Measurements from ENCODE around the gene STK16. TPM values are rescaled to one million over a fixed set of nuclear protein-coding genes. Genes with fewer than 3 reads are reported as not detected.

STK16 gene
- total RNA-seq, 2 donors from 2014 or later = 8.0 to 16.8 TPM

- no peaks in the 10 kb centered on the region for H3K27me3 ChIP-seq
- 53 to 72% methylated on average over 5 of the region's 5 CpGs for WGBS, 2 donors
- no peak for ATAC-seq
- H3K27ac ChIP-seq = no peak overlapping the region
- no peaks in the 10 kb centered on the region for H3K9me3 ChIP-seq
- no peaks in the 10 kb centered on the region for H3K36me3 ChIP-seq (replicated peaks in 1 of 2; ENCODE audit: insufficient read depth in 1 of 2, low read depth in 2 of 2)
- TF ChIP-seq CTCF (IDR thresholded peaks at IDR 0.05) (no peak), POLR2A (IDR thresholded peaks at IDR 0.05) (no peak)
- intact Hi-C loops (cut with DNase I) = no loop called here
- no peak for DNase-seq
- no peak overlapping the region for H3K4me3 ChIP-seq
- H3K4me1 ChIP-seq = no peaks in the 10 kb centered on the region
These were observed 16.0 kb downstream of the STK16 start for GRCh38 chr2:219261024-219261855.

GRCh38 chr2:219266232-219266631, 21.0 kb downstream of the STK16 start:
- no peaks in the 10 kb centered on the region for H3K9me3 ChIP-seq
- H3K4me1 ChIP-seq = peaks cover 9% of the 10 kb centered on the region
- ATAC-seq = no peak
- no peak for DNase-seq
- no peak overlapping the region for H3K27ac ChIP-seq
- no peaks in the 10 kb centered on the region for H3K27me3 ChIP-seq
- no peak overlapping the region for H3K4me3 ChIP-seq
- intact Hi-C loops (cut with DNase I) = no loop called here
- no peak for TF ChIP-seq CTCF (IDR thresholded peaks at IDR 0.05)
- TF ChIP-seq POLR2A (IDR thresholded peaks at IDR 0.05) = no peak
- no peaks in the 10 kb centered on the region for H3K36me3 ChIP-seq (replicated peaks in 1 of 2; ENCODE audit: insufficient read depth in 1 of 2, low read depth in 2 of 2)
- 80 to 100% methylated on average over 1 to 5 of the region's 5 CpGs for WGBS, 2 donors

- ATAC-seq (no peak), DNase-seq (no peak)
- Histone ChIP-seq H3K4me1 (peaks cover 9% of the 10 kb centered on the region), H3K36me3 (replicated peaks in 1 of 2; ENCODE audit: insufficient read depth in 1 of 2, low read depth in 2 of 2) (no peaks in the 10 kb centered on the region), H3K27ac (no peak overlapping the region), H3K27me3 (no peaks in the 10 kb centered on the region), H3K4me3 (no peak overlapping the region), H3K9me3 (no peaks in the 10 kb centered on the region)
- 90 to 95% methylated on average over 1 of the region's 1 CpG for WGBS, 2 donors
- TF ChIP-seq POLR2A (IDR thresholded peaks at IDR 0.05) (no peak), CTCF (IDR thresholded peaks at IDR 0.05) (no peak)
- intact Hi-C loops (cut with DNase I) = no loop called here
These were observed 21.6 kb downstream of the STK16 start for GRCh38 chr2:219266886-219267285.

GRCh38 chr2:219268294-219268693, 23.0 kb downstream of the STK16 start:
- H3K4me3 ChIP-seq = no peak overlapping the region
- ATAC-seq (no peak), DNase-seq (no peak)
- TF ChIP-seq CTCF (IDR thresholded peaks at IDR 0.05) (no peak), POLR2A (IDR thresholded peaks at IDR 0.05) (no peak)
- H3K27ac ChIP-seq = no peak overlapping the region
- 94 to 100% methylated on average over 1 to 2 of the region's 2 CpGs for WGBS, 2 donors
- no peaks in the 10 kb centered on the region for H3K27me3 ChIP-seq
- H3K4me1 ChIP-seq = peaks cover 9% of the 10 kb centered on the region
- intact Hi-C loops (cut with DNase I) = no loop called here
- no peaks in the 10 kb centered on the region for H3K9me3 ChIP-seq
- no peaks in the 10 kb centered on the region for H3K36me3 ChIP-seq (replicated peaks in 1 of 2; ENCODE audit: insufficient read depth in 1 of 2, low read depth in 2 of 2)
